Measurements from ENCODE around the gene MAFB. TPM values are rescaled to one million over a fixed set of nuclear protein-coding genes. Genes with fewer than 3 reads are reported as not detected.

Gene MAFB
- total RNA-seq, 1 donor from 2014 or later, result 4.6 TPM

DNA sequence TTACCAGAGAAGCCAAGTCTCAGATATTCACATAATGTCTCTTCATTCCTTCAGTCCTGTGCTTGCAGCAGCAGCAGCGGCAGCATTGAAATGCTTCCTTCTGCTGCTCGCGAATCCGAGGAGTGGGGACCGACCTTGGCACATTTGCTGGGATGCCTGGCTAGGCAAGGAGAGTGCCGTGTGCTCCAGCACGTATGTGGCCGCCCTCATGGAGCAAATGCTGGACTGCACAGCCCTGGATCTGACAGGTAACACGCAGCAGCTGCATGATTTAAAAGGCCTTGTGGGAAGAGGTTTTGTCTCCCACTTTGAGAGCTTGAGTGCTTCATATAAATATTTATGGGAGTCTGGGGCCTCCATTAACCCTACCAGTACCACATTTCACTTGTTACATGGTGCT, 9.9 kb downstream of the MAFB start:
- Mint-ChIP-seq H3K4me1 (ENCODE audit: low read depth, unreplicated experiment) (peaks cover 4% of the 10 kb centered on the region), H3K4me3 (ENCODE audit: unreplicated experiment) (no peak overlapping the region), H3K36me3 (ENCODE audit: unreplicated experiment) (no peaks in the 10 kb centered on the region), H3K27ac (ENCODE audit: unreplicated experiment) (no peak overlapping the region), H3K9me3 (ENCODE audit: unreplicated experiment) (peaks cover 7% of the 10 kb centered on the region), H3K27me3 (ENCODE audit: unreplicated experiment) (peaks cover 19% of the 10 kb centered on the region)
- DNase-seq, result no peak
- TF ChIP-seq, protein P1, sequence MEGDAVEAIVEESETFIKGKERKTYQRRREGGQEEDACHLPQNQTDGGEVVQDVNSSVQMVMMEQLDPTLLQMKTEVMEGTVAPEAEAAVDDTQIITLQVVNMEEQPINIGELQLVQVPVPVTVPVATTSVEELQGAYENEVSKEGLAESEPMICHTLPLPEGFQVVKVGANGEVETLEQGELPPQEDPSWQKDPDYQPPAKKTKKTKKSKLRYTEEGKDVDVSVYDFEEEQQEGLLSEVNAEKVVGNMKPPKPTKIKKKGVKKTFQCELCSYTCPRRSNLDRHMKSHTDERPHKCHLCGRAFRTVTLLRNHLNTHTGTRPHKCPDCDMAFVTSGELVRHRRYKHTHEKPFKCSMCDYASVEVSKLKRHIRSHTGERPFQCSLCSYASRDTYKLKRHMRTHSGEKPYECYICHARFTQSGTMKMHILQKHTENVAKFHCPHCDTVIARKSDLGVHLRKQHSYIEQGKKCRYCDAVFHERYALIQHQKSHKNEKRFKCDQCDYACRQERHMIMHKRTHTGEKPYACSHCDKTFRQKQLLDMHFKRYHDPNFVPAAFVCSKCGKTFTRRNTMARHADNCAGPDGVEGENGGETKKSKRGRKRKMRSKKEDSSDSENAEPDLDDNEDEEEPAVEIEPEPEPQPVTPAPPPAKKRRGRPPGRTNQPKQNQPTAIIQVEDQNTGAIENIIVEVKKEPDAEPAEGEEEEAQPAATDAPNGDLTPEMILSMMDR (IDR thresholded peaks at IDR 0.05; ENCODE audit: partially characterized antibody, unreplicated experiment), result no peak

DNA sequence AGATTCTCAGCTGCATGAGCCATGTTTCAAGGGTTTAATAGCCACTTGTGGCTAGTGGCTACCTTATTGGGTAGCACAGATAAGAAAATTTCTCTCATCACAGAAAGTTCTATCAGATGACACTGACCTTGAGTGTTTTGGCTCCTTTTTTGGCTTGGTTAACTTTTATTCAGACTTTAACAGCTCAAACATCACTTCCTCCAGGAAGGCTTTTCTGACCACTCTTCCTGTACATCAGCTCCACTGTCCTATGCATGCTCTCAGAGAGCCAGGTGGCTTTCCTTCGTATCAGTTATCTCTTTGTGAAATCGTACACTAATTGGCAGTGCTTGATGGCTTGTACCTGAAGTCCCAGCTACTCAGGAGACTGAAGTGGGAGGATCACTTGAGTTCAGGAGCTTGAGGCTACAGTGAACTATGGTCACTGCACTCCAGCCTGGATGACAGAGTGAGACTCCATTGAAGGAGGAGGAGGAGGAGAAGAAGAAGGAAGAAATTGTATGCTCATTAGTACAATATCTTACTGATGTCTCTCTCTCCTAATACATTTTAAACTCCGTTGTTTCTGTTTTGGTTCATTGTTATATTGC, 10.7 kb downstream of the MAFB start:
- Mint-ChIP-seq H3K27ac (ENCODE audit: unreplicated experiment) (no peak overlapping the region), H3K9me3 (ENCODE audit: unreplicated experiment) (peaks cover 4% of the 10 kb centered on the region), H3K4me3 (ENCODE audit: unreplicated experiment) (no peak overlapping the region), H3K36me3 (ENCODE audit: unreplicated experiment) (no peaks in the 10 kb centered on the region), H3K27me3 (ENCODE audit: unreplicated experiment) (peaks cover 15% of the 10 kb centered on the region), H3K4me1 (ENCODE audit: low read depth, unreplicated experiment) (peaks cover 4% of the 10 kb centered on the region)
- TF ChIP-seq, protein P1 (IDR thresholded peaks at IDR 0.05; ENCODE audit: partially characterized antibody, unreplicated experiment), result no peak
- DNase-seq, result no peak

DNA sequence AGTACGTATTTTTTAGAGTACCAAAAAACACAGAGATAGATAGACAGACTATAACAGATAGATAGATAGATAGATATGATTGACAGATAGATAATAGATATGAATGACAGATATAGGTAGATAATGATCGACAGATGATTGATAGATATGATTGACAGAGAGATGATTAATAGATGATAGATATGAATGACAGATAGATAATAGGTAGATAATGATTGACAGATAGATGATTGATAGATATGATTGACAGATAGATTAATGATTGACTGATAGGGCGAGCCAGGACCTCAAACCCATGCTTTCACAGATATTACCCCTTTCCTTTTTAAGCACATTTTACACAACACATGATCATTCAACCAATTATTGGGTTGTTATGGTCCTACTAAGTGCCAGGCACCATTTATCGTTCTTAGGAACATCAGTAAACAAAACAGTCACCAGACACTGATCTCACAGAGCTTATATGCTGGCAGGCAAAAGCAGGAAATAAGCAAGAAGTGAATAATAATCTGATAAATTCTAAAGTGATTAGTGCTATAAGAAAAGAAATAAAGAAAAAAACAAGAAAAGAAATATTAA, 11.6 kb downstream of the MAFB start:
- Mint-ChIP-seq H3K4me1 (ENCODE audit: low read depth, unreplicated experiment) (peaks cover 4% of the 10 kb centered on the region), H3K27me3 (ENCODE audit: unreplicated experiment) (peaks cover 13% of the 10 kb centered on the region), H3K4me3 (ENCODE audit: unreplicated experiment) (no peak overlapping the region), H3K36me3 (ENCODE audit: unreplicated experiment) (no peaks in the 10 kb centered on the region), H3K9me3 (ENCODE audit: unreplicated experiment) (peaks cover 4% of the 10 kb centered on the region), H3K27ac (ENCODE audit: unreplicated experiment) (no peak overlapping the region)
- DNase-seq, result no peak
- TF ChIP-seq, protein P1 (IDR thresholded peaks at IDR 0.05; ENCODE audit: partially characterized antibody, unreplicated experiment), result no peak

DNA sequence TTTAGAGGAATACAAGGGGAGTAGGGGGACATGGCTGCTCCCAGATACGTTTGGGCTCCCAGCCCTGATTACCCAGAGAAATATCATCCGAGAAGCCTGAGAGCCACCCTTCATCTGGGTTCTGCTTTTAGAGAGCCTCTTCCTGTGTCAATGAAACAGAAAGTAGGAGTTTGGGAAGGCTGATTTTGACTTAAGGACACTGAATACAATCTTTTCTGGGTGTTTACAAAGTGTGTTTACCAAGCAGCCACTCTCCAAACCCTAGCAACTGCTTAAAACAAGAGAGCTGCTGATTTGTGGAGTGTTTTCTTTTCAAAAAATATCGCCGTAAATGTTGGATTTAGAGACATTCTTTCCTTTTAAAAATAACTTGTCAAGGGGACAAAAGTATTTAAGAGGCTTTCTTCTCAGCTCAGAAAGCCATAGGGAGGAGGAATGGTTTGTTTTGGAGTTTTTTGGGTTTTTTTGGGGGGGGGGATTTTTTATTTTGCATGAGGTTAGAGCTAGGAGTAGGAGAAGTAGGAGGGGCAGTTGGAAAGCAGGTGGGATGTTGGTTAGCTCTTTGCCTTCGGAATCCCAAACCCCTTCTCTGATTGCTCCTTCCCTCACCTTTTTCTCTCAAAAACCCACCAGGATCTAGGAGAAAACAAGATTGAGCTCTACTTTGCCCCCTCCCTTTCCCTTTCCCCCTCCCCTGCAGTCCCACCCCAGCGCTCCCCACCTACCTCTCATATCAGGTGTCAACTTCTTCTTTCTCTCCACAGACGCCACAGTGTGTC, 12.4 kb downstream of the MAFB start:
- peaks cover 10% of the 10 kb centered on the region for H3K27me3 Mint-ChIP-seq (ENCODE audit: unreplicated experiment)
- DNase-seq, result no peak
- H3K4me1 Mint-ChIP-seq (ENCODE audit: low read depth, unreplicated experiment), result peaks cover 2% of the 10 kb centered on the region
- H3K4me3 Mint-ChIP-seq (ENCODE audit: unreplicated experiment), result no peak overlapping the region
- no peak overlapping the region for H3K27ac Mint-ChIP-seq (ENCODE audit: unreplicated experiment)
- H3K9me3 Mint-ChIP-seq (ENCODE audit: unreplicated experiment), result peaks cover 4% of the 10 kb centered on the region
- TF ChIP-seq, protein P1 (IDR thresholded peaks at IDR 0.05; ENCODE audit: partially characterized antibody, unreplicated experiment), result no peak
- H3K36me3 Mint-ChIP-seq (ENCODE audit: unreplicated experiment), result no peaks in the 10 kb centered on the region

Data from glutamatergic neuron (in vitro differentiated cells).